Activated T-helper 1 cell treated with Interleukin-2 at 50 U/mL for 16 hours (primary cell): ENCODE results near the gene NCCRP1.

Experiments
- DNase-seq: peaks from one replicate; pipeline ENCODE4 v3.0.0-alpha.2; 2020; ENCODE audit warnings: low read depth

The NCCRP1 gene

DNA sequence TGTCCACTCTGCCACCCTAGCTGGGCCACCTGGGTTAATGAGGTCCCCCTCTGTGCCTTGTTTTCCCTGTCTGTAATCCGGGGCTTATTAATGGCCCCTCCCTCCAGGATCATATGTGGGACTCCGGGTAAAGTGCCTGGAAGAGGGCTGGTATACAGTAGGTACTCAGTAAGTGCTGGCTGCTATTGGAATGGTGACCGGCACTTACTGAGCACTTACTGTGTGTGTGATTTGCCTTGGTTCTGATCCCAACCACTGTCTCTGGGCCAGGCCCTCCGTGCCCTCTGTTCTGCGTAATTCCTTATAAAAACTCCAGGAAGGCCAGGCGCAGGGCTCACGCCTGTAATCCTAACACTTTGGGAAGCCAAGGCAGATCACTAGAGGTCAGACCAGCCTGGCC is 30.9 kb upstream of the NCCRP1 start:
- no peak for DNase-seq

DNA sequence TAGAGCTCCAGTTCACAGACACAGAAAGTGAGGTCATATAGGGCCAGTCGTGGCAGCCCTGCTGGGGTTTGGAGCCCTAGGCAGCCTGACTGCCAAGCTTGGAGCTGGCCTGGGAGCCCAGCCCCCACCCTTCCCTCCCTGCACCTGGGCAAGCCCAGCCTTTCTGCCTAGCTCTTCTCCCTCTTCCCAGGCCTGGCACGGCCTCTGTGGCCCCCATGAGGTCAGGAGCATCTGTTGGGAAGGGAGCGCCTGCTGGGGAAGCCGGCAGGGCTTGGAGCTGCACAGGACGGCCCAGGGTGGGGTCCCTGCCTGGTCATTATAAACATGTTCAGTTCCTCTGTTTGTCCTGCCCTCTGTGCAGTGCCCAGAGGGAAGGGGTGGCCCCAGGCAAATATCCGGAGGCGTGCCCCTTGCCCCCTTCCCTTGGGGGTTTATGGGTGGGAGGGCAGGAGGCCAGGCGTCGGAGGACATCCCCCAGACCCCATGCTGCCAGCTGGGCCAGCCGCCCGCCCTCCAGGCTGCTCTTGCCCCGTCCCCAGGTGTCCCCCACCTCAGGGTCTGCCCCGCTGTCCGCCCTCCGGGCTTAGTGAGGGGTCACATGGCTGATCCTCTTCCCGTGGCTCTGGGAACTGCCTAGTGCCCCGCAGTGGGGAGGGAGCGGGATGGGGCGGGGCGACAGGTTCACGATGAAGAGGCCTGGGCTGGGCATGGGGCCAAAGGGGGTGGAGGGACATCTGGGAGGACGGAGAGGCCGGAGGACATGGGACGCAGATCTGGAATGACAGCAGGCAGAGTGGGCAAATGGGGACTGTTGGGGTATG is 30.0 kb upstream of the NCCRP1 start:
- no peak for DNase-seq

DNA sequence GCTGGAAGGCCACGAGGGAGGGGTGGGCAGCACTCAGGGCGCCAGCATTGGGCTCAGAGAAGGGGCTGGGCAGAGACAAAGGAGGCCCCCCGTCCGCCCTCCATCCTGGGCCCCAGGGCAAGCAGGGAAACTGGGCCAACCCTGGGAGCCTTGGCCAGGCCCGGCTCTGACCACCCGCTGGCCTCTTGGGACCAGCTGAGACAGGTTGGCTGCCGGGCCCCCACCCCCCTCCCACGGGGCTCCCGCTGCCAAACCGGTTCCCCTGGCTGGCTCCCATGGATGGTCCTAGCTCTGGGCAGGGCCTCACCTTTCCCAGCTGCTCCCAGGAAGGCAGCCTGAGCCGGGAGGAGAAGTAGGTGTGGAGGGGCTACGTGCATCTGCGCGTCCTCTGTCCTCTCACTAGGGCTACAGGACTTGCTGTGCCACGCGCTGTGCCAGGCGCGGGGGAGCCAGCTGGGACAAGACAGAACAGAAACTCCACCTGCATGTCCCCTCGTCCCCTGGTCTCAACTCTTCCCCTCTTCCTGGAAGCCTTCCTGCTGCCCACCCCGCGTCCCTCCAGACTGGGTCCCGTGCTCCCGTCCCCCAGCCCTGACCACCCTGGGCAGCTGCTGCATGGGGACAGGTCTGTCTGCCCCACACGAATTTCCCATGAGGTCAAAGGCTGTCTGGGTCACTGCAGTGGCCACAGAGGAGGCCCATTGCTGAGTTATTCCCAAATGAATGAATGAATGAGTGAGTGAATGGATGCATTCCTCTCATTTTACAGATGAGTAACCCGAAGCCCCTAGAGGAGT is 29.1 kb upstream of the NCCRP1 start:
- no peak for DNase-seq

DNA sequence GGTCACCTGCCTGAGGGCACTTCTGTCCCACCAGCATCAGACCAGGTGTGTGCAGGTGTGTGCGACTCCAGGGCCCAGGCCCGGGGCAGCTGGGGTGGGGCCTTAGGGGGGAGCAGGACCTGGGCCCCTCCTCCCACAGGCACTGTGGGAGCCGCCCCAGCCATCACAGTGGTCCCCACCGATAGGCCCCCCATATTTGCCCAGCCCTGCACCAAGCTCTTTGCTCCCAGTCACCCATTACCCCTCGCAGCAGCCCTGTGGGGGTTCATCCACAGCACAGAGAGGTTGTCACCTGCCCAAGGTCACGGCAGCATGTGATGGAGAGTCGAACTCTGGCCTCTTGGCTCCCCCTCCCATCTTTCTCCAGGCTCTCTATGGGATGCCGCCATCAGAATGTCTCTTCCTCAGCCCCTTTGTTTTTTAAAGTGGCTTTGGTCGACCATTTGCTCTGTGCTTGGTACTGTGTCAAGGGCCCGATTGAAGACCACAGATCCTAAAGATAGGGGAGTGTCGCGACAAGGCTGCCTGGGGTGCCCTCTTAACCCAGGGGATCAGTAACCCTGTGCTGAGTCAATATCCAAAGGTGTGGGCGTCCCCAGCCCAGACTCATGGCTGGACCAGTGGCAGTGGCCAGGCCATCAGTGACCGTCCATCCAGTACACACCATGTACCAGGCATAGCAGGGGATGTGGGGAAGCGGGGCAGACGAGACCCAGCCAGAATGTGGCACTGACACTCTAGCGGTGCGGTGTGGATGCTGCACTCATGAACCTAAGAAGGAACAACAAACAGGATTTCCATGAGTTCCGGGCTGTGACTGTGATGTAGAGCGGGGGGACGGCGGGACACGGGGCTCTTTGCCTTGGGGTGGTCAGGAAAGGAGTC is 28.3 kb upstream of the NCCRP1 start:
- no peak for DNase-seq

DNA sequence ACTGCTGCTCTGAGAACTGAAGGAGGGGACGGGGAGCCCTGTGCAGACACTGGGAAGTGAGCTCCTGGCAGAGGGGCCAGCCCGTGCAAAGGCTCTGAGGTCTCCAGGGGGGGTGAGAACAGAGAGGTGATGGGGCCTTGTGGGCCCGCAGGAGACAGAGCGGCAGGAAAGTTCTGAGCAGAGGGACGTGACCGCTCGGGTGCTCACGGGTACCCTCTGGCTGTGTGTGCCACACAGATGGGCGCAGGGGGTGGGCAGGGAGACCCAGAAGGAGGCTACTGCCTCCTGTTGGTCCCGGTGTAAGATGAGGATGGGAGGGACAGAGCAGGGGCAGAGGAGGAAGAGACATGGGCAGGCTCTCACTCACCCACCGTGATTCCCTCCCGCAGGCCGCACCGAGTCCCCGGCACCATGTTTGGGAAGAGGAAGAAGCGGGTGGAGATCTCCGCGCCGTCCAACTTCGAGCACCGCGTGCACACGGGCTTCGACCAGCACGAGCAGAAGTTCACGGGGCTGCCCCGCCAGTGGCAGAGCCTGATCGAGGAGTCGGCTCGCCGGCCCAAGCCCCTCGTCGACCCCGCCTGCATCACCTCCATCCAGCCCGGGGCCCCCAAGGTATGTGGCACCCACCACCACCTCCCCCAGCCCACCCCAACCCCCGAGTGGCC is 27.5 kb upstream of the NCCRP1 start:
- DNase-seq: no peak

DNA sequence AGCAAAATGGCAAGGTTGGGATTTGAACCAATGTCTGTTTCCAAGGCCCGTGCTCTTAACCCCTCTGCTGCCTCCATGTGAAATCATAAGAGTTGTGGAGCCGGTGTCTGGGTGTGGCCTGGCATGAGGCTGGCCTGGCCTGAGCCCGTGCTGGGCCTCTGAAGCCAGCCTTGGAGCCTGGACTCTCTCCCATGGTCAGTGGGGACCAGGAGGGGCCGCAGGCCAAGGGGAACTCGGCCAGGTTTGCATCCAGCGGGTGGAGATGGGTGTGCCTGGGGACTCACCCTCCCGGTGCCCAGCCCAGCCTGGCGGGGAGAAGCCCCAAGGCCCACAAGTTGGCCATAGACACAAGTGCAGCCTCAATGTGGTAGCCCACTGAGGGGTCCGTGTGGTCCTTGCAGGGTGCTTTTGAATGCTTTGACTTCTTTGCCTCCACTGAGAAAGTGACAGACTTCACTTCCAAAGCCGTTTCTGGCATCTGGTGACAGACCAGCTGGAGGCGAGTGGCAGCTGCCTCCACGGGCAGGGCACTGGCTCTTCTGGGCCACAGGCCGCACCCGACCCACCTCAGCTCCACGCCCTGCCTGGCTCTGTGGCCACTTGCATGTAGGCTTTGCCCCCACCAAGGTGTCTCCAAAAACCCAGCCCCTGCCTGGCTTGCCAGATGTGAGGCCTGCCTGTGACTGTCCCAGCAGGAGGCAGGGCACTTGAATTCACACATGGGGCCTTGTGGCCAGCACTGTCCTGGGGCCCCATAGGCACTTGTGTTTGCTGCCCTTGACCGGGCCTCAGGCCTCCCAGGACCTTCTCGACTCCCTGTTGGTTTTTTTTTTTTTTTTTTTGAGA is 26.2 kb upstream of the NCCRP1 start:
- DNase-seq: no peak

DNA sequence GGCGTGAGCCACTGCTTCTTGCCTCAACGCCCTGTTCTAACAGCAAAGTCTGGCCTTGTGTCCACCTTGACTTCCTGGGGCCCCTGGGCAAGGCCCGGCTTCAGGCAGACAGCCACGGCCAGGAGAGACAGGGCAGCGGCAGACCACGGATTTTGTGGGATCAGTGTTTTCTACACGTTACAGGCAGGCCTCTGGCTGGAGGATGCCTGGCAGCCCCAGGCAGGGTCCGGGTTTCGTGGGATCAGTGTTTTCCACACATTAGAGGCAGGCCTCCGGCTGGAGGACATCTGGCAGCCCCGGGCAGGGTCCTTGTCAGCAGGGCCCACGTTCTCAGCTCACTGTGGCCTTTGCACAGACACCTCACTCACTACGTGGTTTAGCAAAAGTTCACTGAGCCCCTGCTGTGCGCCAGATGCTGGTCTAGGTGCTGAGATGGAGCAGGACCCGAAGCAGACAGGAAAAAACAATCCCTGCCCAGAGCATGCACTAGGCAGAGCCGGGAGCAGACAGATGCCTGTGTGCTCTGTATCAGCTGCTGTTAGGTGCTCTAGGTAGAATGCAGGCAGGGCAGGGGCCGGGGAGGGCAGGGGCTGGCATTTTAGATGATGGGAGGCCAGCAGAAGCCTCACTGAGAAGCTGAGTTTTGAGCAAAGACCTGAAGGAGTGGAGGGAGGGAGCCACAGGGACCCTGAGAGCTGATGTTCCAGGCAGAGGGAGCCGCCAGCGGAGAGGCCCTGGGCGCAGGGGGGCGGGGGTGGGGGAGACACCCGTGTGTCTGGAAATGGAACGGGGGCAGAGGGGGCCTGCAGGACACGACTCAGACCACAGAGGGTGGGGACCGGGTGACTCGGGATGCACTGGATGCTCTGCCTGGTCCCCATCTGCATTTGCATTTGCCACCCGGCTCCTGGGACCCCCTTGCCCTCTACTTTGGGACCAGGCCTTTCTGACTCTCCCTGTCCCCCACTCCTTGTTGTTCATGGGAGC is 25.0 kb upstream of the NCCRP1 start:
- no peak for DNase-seq

DNA sequence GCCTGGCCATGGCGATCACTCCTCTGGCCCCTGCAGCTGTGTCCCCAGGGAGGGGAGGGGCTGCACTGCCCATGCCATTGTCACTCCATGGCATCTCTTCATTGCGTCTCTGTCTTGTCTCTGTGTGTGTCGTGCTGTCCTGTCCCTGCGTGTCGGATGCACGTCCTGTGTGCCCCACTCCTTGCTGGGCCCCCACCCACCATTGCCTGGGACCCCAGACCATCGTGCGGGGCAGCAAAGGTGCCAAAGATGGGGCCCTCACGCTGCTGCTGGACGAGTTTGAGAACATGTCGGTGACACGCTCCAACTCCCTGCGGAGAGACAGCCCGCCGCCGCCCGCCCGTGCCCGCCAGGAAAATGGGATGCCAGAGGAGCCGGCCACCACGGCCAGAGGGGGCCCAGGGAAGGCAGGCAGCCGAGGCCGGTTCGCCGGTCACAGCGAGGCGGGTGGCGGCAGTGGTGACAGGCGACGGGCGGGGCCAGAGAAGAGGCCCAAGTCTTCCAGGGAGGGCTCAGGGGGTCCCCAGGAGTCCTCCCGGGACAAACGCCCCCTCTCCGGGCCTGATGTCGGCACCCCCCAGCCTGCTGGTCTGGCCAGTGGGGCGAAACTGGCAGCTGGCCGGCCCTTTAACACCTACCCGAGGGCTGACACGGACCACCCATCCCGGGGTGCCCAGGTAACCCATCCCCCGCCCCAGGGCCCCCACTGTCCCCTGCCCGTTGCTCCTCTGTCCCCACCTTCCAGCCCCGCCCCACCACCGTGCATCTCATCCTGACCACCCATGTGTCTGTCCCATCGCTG is 23.9 kb upstream of the NCCRP1 start:
- no peak for DNase-seq

DNA sequence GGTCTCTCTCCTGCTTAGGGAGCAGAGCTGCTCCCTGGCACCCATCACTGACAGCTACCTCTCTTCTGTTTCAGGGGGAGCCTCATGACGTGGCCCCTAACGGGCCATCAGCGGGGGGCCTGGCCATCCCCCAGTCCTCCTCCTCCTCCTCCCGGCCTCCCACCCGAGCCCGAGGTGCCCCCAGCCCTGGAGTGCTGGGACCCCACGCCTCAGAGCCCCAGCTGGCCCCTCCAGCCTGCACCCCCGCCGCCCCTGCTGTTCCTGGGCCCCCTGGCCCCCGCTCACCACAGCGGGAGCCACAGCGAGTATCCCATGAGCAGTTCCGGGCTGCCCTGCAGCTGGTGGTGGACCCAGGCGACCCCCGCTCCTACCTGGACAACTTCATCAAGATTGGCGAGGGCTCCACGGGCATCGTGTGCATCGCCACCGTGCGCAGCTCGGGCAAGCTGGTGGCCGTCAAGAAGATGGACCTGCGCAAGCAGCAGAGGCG is 23.2 kb upstream of the NCCRP1 start:
- DNase-seq: no peak

DNA sequence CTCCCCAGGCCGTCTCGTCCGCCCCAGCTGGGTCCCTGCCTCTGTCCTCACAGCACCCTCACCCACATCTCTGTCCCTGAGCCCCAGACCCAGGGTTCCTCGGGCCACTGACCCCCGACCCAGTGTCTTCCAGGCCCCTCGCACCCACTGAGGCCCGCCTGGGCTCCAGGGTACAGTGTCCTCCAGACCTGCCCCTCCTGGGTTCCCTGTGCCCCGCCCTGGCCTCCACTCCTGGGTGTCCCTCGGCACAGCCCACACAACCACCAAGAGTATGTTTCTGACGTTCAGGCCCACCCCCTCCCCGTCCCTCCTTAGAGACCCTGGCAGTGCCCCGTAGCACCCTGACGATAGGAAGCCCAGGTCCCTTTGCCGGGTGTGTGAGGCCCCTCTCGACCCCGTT is 22.6 kb upstream of the NCCRP1 start:
- no peak for DNase-seq

DNA sequence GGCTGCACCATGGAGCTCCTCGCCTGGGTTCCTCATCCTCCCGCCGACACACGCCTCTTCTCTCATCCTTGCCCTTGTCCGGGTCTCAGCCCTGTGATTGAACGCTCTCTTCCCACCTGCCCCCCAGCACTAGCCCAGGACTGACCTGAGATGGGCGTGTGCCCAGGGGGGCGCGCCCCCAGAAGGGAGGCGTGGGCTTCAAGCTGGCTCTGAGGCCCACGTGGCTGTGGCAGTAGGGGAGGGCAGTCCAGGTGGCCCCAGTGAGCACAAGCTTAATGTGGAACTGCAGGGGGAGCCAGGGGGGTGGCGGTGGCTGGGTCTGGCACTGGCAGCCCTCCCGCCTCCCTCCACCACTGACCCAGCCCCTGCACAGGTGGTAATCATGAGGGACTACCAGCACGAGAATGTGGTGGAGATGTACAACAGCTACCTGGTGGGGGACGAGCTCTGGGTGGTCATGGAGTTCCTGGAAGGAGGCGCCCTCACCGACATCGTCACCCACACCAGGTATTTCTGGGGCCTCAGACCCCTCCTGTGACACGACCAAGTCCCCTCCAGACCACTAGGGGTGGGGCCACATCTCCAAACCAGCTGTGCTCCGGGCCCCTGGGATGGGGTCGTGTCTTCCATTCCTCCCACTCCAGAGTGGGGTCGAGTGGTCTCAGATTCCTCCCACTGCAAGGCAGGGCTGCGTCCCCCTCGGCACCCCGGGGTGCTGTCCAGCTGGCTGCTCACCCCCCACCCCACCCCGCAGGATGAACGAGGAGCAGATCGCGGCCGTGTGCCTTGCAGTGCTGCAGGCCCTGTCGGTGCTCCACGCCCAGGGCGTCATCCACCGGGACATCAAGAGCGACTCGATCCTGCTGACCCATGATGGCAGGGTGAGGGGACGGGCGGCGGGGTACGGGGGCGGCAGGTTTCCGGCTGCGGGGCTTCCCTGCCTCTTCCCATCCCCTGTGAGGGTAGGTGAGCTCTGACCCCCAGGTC is 21.9 kb upstream of the NCCRP1 start:
- no peak for DNase-seq

DNA sequence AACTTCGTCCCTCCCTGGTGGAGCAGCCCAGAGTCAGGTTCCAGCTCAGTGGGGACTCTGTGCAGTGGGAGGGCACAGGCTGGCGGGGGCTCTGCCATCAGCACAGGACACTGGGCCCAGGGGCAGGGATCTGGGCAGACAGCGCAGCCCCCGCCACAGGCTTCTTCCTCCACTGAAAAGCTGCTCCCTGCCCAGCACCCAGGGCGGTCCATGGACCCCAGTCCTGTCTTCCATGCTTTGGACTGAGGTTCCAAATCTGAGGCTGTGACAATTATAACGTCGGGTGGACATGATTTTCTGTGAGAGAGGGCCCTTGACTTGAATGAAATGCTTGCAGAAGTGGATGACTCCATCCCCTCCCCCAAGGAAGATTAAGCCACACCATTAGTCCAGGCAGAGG is 21.2 kb upstream of the NCCRP1 start:
- DNase-seq: no peak

DNA sequence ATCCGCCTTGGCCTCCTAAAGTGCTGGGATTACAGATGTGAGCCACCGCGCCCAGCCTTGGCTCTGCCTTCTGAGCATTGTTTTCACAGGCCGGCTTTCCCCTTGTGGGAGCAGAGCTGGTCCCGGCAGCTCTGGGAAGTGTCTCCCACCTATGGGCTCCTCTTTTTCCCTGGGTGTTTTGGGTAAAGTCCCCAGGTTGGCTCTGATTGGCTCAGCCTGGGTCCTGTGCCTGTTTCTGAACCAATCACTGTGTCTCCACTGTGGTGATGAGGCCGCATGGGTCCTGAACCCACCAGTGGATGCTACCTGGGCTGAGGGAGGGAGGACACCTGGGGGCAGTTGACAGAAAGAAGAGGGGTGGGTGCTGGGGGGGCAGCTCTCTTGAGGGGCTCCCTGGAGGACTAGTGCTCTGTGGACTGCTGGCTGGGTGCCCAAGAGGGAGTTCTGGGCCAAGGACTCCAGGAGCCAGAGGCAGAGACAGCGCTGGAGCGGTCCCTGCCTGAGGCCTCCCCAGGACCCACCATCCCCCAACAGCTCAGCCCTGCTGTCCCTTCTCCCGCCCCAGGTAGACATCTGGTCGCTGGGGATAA is 19.6 kb upstream of the NCCRP1 start:
- DNase-seq: no peak

DNA sequence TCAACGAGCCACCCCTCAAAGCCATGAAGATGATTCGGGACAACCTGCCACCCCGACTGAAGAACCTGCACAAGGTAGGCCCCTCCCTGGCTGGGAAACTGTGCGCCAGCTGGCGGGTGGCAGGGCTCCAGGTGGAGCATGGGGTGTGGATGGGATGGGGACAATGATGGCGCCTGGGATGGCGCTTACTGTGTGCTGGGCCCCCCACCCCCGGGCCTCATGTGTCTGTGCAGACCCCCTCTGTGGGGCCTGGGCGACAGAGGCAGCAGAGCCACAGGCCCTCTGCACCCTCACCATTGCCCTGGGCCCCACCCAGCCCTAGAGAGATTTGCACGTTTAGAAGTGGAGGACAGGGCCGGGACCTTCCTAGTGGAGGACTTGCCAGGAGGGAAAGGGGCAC is 19.0 kb upstream of the NCCRP1 start:
- DNase-seq: no peak

DNA sequence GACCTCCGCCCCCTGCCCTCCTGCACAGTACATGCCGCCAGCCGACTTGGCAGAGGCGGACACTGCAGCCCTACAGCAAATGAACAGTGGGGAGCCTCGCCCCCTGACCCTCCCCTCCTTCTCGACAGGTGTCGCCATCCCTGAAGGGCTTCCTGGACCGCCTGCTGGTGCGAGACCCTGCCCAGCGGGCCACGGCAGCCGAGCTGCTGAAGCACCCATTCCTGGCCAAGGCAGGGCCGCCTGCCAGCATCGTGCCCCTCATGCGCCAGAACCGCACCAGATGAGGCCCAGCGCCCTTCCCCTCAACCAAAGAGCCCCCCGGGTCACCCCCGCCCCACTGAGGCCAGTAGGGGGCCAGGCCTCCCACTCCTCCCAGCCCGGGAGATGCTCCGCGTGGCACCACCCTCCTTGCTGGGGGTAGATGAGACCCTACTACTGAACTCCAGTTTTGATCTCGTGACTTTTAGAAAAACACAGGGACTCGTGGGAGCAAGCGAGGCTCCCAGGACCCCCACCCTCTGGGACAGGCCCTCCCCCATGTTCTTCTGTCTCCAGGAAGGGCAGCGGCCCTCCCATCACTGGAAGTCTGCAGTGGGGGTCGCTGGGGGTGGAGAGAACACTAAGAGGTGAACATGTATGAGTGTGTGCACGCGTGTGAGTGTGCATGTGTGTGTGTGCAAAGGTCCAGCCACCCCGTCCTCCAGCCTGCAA is 18.3 kb upstream of the NCCRP1 start:
- no peak for DNase-seq

DNA sequence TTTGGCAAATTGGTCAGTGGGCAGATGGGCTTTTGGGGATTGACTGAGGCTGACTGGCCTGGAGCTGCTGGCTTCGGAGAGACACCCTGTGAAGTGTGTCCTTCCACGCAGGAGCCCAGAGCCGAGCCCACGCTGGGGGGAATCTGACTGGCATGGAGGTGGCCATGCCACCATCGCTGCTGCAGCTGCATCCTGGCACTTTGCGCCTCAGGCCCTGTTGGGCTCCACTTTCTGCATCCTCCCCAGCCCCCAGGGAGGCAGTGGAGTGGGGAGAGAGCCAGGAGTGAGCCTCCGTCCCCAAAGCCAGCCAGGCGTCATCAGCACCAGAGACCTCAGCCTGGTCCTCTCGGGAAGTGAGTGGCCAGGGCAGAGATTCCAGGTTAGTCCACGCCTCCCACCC is 17.0 kb upstream of the NCCRP1 start:
- DNase-seq: no peak
